GM23338 (cell line): ENCODE measurements around the gene MCM9. TPM values are rescaled to one million over a fixed set of nuclear protein-coding genes. Genes with fewer than 3 reads are reported as not detected.

Source experiments
- ATAC-seq: fragments of 200-7000 bp; cut with Tn5 transposase; 3 replicates; pipeline ENCODE4 v1.9.1; 2020
- DNase-seq: peaks from one replicate; pipeline ENCODE4 v3.0.0-alpha.2; 2015; ENCODE audit warnings: low spot score
- H2AFZ ChIP-seq: fragments of 200-600 bp; sonication (generic); 2 replicates; pipeline ENCODE4 v1.8.0; 2016; ENCODE audit warnings: antibody characterized with exemption, mild to moderate bottlenecking, moderate library complexity
- H3F3A ChIP-seq: fragments of 200-600 bp; sonication (generic); replicated peaks from 2 replicates; pipeline ENCODE4 v1.8.0; 2017; ENCODE audit warnings: antibody characterized with exemption, mixed run types, low read depth
- H3K27ac ChIP-seq: fragments of 200-600 bp; sonication (generic); 2 replicates; pipeline ENCODE4 v1.6.1; 2016; ENCODE audit warnings: low read depth
- H3K27me3 ChIP-seq: fragments of 200-600 bp; sonication (generic); 2 replicates; pipeline ENCODE4 v1.8.0; 2016; ENCODE audit warnings: mild to moderate bottlenecking, mixed run types, moderate library complexity; ENCODE audit not compliant: insufficient read depth
- H3K36me3 ChIP-seq: fragments of 200-600 bp; sonication (generic); 2 replicates; pipeline ENCODE4 v1.8.0; 2016; ENCODE audit warnings: mild to moderate bottlenecking; ENCODE audit not compliant: insufficient read depth
- H3K4me1 ChIP-seq: fragments of 200-600 bp; sonication (generic); 2 replicates; pipeline ENCODE4 v1.8.0; 2016; ENCODE audit warnings: mild to moderate bottlenecking, moderate library complexity; ENCODE audit not compliant: insufficient read depth
- H3K4me2 ChIP-seq: fragments of 200-600 bp; sonication (generic); 2 replicates; pipeline ENCODE4 v1.7.1; 2017; ENCODE audit warnings: mixed run types
- H3K4me3 ChIP-seq: fragments of 200-600 bp; sonication (generic); 2 replicates; pipeline ENCODE4 v1.6.1; 2016; ENCODE audit warnings: mixed run types
- H3K79me2 ChIP-seq: fragments of 200-600 bp; sonication (generic); replicated peaks from 2 replicates; pipeline ENCODE4 v1.8.0; 2017; ENCODE audit warnings: mild to moderate bottlenecking; ENCODE audit not compliant: insufficient read depth
- H3K9me2 ChIP-seq: fragments of 200-600 bp; sonication (generic); 2 replicates; pipeline ENCODE4 v1.8.0; 2017; ENCODE audit not compliant: insufficient read depth
- H4K20me1 ChIP-seq: fragments of 200-600 bp; sonication (generic); replicated peaks from 2 replicates; pipeline ENCODE4 v1.8.0; 2017; ENCODE audit warnings: mild to moderate bottlenecking; ENCODE audit not compliant: insufficient read depth
- H3K27ac Mint-ChIP-seq: 2 replicates; pipeline ENCODE4 v1.8.0; 2020; ENCODE audit warnings: inconsistent platforms, mild to moderate bottlenecking, moderate library complexity, mixed read lengths
- H3K27me3 Mint-ChIP-seq: 3 replicates; pipeline ENCODE4 v1.8.0; 2022; ENCODE audit warnings: low read depth, mild to moderate bottlenecking, moderate library complexity, mixed read lengths, inconsistent platforms; ENCODE audit not compliant: insufficient read depth, poor library complexity
- H3K36me3 Mint-ChIP-seq: 3 replicates; pipeline ENCODE4 v1.8.0; 2021; ENCODE audit warnings: low read depth, mild to moderate bottlenecking, inconsistent platforms, moderate library complexity, mixed read lengths
- H3K4me1 Mint-ChIP-seq: 3 replicates; pipeline ENCODE4 v1.8.0; 2020; ENCODE audit warnings: mild to moderate bottlenecking, inconsistent platforms, mixed read lengths
- H3K4me3 Mint-ChIP-seq: 3 replicates; pipeline ENCODE4 v1.8.0; 2021; ENCODE audit warnings: moderate library complexity, mild to moderate bottlenecking, inconsistent platforms, mixed read lengths
- H3K9me3 Mint-ChIP-seq: 3 replicates; pipeline ENCODE4 v1.8.0; 2020; ENCODE audit warnings: moderate library complexity, mild to moderate bottlenecking, inconsistent platforms, mixed read lengths
- CREB1 ChIP-seq: fragments of 250-450 bp; sonication (Bioruptor Pico); IDR thresholded peaks from 2 replicates; pipeline ENCODE4 v1.5.0; 2020; ENCODE audit warnings: low read depth, mild to moderate bottlenecking, moderate library complexity
- CTCF ChIP-seq, 2 experiments: fragments of 200-600 bp in 1 of 2; sonication (generic) in 1 of 2; conservative IDR thresholded peaks; 2 replicates each; pipeline versions ENCODE4 v1.5.1 to v1.6.1; 2016 to 2017; ENCODE audit warnings: antibody characterized with exemption in 2 of 2, low read depth in 2 of 2, mild to moderate bottlenecking in 2 of 2, moderate library complexity in 1 of 2
- ETS1 ChIP-seq: IDR thresholded peaks from 2 replicates; pipeline ENCODE4 v1.6.1; 2016; ENCODE audit warnings: antibody characterized with exemption
- EZH2phosphoT487 ChIP-seq: fragments of 200-600 bp; sonication (generic); IDR thresholded peaks from one replicate; pipeline ENCODE4 v1.8.1; 2018; ENCODE audit warnings: antibody characterized with exemption; ENCODE audit not compliant: unreplicated experiment
- JUNB ChIP-seq: IDR thresholded peaks from one replicate; pipeline ENCODE4 v1.6.1; 2016; ENCODE audit warnings: antibody characterized with exemption; ENCODE audit not compliant: unreplicated experiment
- NANOG ChIP-seq: IDR thresholded peaks from 2 replicates; pipeline ENCODE4 v1.6.1; 2016; ENCODE audit warnings: antibody characterized with exemption, borderline replicate concordance
- POLR2AphosphoS5 ChIP-seq: IDR thresholded peaks from 2 replicates; pipeline ENCODE4 v1.6.1; 2016; ENCODE audit warnings: antibody characterized with exemption, low read depth
- REST ChIP-seq: IDR thresholded peaks from one replicate; pipeline ENCODE4 v1.6.1; 2018; ENCODE audit warnings: antibody characterized with exemption; ENCODE audit not compliant: unreplicated experiment
- STAT1 ChIP-seq: IDR thresholded peaks from one replicate; pipeline ENCODE4 v1.6.1; 2016; ENCODE audit warnings: antibody characterized with exemption; ENCODE audit not compliant: unreplicated experiment
- ZNF114 ChIP-seq: fragments of 250-450 bp; sonication (Bioruptor Pico); IDR thresholded peaks from 2 replicates; pipeline ENCODE4 v1.5.0; 2020; ENCODE audit warnings: mild to moderate bottlenecking, moderate library complexity
- ZNF331 ChIP-seq: fragments of 250-450 bp; sonication (Bioruptor Pico); IDR thresholded peaks from 2 replicates; pipeline ENCODE4 v1.5.0; 2020; ENCODE audit warnings: low read depth, mild to moderate bottlenecking, moderate library complexity
- ZNF462 ChIP-seq: fragments of 250-450 bp; sonication (Bioruptor Pico); IDR thresholded peaks from 2 replicates; pipeline ENCODE4 v1.5.0; 2020; ENCODE audit warnings: mild to moderate bottlenecking, moderate library complexity
- polyA plus RNA-seq: library from polyadenylated mRNA; unstranded; fragments of >200 nt; fragmentation: Nextera tagmentation; extraction: Ambion mirVana; gene quantifications from 2 replicates; pipeline ENCODE4 v1.2.1, GENCODE V29; 2016
- total RNA-seq: library from RNA; depleted of rRNA; stranded (reverse); fragments of >200 nt; shearing (Covaris generic); gene quantifications from 2 replicates; pipeline ENCODE4 v1.2.3, GENCODE V29; 2014

Gene MCM9
- total and polyA plus RNA-seq, 2 experiments from 2014 or later: 14.9 to 16.6 TPM

GRCh38 chr6:118892355-118892991, 42.5 kb downstream of the MCM9 start (continued):
- TF ChIP-seq REST (no peak), NANOG (no peak)

GRCh38 chr6:118890997-118891790, 43.8 kb downstream of the MCM9 start:
- Mint-ChIP-seq H3K4me1 (peaks cover 28% of the 10 kb centered on the region), H3K27me3 (peaks cover 14% of the 10 kb centered on the region), H3K36me3 (peaks cover 9% of the 10 kb centered on the region; the same call in 2 of the 3 replicates), H3K4me3 (no peak overlapping the region), H3K27ac (no peak overlapping the region), H3K9me3 (no peaks in the 10 kb centered on the region)
- Histone ChIP-seq H3F3A (no peaks in the 10 kb centered on the region), H3K27me3 (no peaks in the 10 kb centered on the region), H3K4me2 (no peak overlapping the region), H3K27ac (no peak overlapping the region; the same call in 1 of the 2 replicates), H4K20me1 (no peaks in the 10 kb centered on the region), H3K79me2 (peaks cover 52% of the 10 kb centered on the region), H3K9me2 (no peaks in the 10 kb centered on the region), H2AFZ (no peak overlapping the region), H3K36me3 (no peaks in the 10 kb centered on the region), H3K4me1 (peaks cover 28% of the 10 kb centered on the region), H3K4me3 (no peak overlapping the region)
- DNase-seq: no peak
- no peak for ATAC-seq
- no peak for TF ChIP-seq JUNB
- TF ChIP-seq ZNF114: no peak
- TF ChIP-seq ZNF331 (CRISPR knock-in tag): no peak
- no peak for TF ChIP-seq ZNF462
- no peak for TF ChIP-seq ETS1
- no peak for TF ChIP-seq STAT1
- no peak for TF ChIP-seq POLR2AphosphoS5
- no peak for TF ChIP-seq CREB1 (CRISPR knock-in tag)
- TF ChIP-seq EZH2phosphoT487: no peak
- no peak for TF ChIP-seq CTCF (conservative IDR thresholded peaks at IDR 0.05; ENCODE audit: low read depth in 2 of 2)
